Sigmoid colon (tissue), 4 donors: ENCODE data around the gene GALNT10.

Experiments
- EP300 ChIP-seq, 4 donors: sonication (generic); formaldehyde crosslinking; IDR thresholded peaks; one replicate each; pipeline ENCODE4 v1.6.1; 2017; ENCODE audit warnings: antibody characterized with exemption in 4 of 4
- POLR2A ChIP-seq, 2 donors: fragments of 450-650 bp; IDR thresholded peaks; one replicate each; pipeline ENCODE4 v1.6.1; 2016; ENCODE audit warnings: antibody characterized with exemption in 2 of 2, mild to moderate bottlenecking in 2 of 2, moderate library complexity in 2 of 2
- POLR2AphosphoS5 ChIP-seq, 4 donors: sonication (generic); formaldehyde crosslinking; IDR thresholded peaks; one replicate each; pipeline ENCODE4 v1.6.1; 2017; ENCODE audit warnings: antibody characterized with exemption in 4 of 4
- TF ChIP-seq, protein P1 (sequence below), 4 experiments: fragments of 450-650 bp in 3 of 4; fragments of 200-600 bp in 1 of 4; IDR thresholded peaks; one replicate each; pipeline ENCODE4 v1.5.1; 2016 to 2019; ENCODE audit warnings: antibody characterized with exemption in 4 of 4, mild to moderate bottlenecking in 3 of 4, moderate library complexity in 2 of 4

DNA sequence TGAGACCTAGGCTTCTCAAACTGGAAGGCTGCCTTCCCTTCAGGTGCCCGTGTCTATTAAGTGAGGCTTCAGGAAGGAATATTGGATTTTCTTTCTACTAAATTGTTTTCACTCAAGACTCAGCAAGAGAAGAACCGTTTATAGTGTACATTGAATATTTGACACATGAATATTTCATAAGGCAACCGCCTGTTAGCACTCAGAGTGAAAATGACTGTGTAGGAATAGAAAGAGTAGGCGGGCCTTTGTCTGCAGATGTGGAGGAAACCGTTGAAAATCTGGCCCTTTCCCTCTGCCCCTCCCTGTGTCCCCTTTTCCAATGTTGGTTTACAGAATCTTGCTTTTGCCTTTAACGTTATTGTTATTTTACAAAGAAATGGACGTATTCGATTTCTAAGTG is 261.4 kb downstream of the GALNT10 start:
- TF ChIP-seq, protein P1, sequence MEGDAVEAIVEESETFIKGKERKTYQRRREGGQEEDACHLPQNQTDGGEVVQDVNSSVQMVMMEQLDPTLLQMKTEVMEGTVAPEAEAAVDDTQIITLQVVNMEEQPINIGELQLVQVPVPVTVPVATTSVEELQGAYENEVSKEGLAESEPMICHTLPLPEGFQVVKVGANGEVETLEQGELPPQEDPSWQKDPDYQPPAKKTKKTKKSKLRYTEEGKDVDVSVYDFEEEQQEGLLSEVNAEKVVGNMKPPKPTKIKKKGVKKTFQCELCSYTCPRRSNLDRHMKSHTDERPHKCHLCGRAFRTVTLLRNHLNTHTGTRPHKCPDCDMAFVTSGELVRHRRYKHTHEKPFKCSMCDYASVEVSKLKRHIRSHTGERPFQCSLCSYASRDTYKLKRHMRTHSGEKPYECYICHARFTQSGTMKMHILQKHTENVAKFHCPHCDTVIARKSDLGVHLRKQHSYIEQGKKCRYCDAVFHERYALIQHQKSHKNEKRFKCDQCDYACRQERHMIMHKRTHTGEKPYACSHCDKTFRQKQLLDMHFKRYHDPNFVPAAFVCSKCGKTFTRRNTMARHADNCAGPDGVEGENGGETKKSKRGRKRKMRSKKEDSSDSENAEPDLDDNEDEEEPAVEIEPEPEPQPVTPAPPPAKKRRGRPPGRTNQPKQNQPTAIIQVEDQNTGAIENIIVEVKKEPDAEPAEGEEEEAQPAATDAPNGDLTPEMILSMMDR (IDR thresholded peaks at IDR 0.05), result no peak
- TF ChIP-seq POLR2A (IDR thresholded peaks at IDR 0.05), result no peak
- TF ChIP-seq EP300 (IDR thresholded peaks at IDR 0.05), result no peak
- TF ChIP-seq POLR2AphosphoS5 (IDR thresholded peaks at IDR 0.05), result no peak
